ENCODE measurements around the gene MMP20.

- TF ChIP-seq YY1 (IDR thresholded peaks at IDR 0.05; ENCODE audit: low read depth), result no peak
- TF ChIP-seq, protein P1, sequence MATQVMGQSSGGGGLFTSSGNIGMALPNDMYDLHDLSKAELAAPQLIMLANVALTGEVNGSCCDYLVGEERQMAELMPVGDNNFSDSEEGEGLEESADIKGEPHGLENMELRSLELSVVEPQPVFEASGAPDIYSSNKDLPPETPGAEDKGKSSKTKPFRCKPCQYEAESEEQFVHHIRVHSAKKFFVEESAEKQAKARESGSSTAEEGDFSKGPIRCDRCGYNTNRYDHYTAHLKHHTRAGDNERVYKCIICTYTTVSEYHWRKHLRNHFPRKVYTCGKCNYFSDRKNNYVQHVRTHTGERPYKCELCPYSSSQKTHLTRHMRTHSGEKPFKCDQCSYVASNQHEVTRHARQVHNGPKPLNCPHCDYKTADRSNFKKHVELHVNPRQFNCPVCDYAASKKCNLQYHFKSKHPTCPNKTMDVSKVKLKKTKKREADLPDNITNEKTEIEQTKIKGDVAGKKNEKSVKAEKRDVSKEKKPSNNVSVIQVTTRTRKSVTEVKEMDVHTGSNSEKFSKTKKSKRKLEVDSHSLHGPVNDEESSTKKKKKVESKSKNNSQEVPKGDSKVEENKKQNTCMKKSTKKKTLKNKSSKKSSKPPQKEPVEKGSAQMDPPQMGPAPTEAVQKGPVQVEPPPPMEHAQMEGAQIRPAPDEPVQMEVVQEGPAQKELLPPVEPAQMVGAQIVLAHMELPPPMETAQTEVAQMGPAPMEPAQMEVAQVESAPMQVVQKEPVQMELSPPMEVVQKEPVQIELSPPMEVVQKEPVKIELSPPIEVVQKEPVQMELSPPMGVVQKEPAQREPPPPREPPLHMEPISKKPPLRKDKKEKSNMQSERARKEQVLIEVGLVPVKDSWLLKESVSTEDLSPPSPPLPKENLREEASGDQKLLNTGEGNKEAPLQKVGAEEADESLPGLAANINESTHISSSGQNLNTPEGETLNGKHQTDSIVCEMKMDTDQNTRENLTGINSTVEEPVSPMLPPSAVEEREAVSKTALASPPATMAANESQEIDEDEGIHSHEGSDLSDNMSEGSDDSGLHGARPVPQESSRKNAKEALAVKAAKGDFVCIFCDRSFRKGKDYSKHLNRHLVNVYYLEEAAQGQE (IDR thresholded peaks at IDR 0.05; ENCODE audit: low read depth), result no peak
- no peak for TF ChIP-seq RAD21 (IDR thresholded peaks at IDR 0.05; ENCODE audit: low read depth)
- no peak for TF ChIP-seq USF1 (IDR thresholded peaks at IDR 0.05)
- no peak for TF ChIP-seq MAX (IDR thresholded peaks at IDR 0.05)
- TF ChIP-seq TAF1 (IDR thresholded peaks at IDR 0.05; ENCODE audit: low read depth), result no peak
- TF ChIP-seq CEBPB (IDR thresholded peaks at IDR 0.05), result no peak
- no peak for TF ChIP-seq ZBTB7A (IDR thresholded peaks at IDR 0.05; ENCODE audit: low read depth)
- no peak for TF ChIP-seq CREB1 (IDR thresholded peaks at IDR 0.05; ENCODE audit: low read depth)
- no peak for TF ChIP-seq TCF12 (IDR thresholded peaks at IDR 0.05; ENCODE audit: low read depth)
- TF ChIP-seq EP300 (IDR thresholded peaks at IDR 0.05; ENCODE audit: borderline replicate concordance), result no peak
Measured at GRCh38 chr11:102582140-102582539, 43.0 kb downstream of the MMP20 start.
